ENCODE measurements around the gene MUS81.

MUS81 gene

DNA sequence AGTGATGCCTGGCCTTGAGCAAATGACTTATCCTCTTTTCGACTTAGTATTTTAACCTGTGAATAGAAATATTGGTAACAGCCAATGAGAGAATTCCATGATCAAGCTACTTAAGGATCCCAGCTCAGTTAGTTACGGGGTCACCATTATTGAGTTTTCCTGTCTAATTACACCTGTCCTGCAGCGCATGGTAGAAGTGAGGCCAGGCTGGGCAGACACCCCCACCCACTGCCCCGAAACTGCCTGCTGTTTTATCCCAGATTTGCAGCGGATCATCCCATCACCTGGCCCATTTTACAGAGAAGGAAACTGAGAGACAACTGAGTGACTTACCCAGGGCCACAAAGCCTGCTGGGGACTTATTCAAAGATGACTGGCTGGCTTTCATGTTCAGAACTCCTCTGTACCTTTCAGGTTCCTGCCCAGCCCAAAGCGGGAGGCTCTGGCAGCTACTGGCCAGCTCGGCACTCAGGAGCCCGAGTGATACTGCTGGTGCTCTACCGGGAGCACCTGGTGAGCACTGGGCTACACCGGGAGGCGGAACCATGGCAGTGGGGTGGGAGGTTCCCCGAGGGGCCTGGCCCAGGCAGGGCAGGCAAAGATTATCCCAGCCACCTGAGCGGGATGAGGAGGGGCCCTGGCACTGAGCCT, 1.4 kb downstream of the MUS81 start:
- no peak for DNase-seq

DNA sequence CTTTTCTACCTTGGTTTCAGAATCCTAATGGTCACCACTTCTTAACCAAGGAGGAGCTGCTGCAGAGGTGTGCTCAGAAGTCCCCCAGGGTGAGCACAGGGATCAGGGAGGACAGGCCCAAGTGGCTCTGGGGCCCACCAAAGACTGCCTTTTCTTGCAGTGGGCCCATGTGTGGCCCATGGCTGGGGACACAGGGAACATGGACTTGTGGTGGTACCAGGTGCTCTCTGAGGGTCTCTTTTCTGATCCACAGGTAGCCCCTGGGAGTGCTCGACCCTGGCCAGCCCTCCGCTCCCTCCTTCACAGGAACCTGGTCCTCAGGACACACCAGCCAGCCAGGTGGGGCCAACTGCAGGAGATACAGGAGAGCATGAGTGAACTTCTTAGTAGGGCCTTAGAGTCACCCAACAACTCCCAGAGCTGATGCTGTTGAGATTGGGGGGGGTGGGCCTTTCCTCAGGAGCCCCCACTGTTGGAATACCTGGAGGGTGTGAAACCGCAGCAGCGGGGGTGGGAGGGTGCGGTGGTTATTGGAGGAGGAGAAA, 2.0 kb downstream of the MUS81 start:
- no peak for DNase-seq

DNA sequence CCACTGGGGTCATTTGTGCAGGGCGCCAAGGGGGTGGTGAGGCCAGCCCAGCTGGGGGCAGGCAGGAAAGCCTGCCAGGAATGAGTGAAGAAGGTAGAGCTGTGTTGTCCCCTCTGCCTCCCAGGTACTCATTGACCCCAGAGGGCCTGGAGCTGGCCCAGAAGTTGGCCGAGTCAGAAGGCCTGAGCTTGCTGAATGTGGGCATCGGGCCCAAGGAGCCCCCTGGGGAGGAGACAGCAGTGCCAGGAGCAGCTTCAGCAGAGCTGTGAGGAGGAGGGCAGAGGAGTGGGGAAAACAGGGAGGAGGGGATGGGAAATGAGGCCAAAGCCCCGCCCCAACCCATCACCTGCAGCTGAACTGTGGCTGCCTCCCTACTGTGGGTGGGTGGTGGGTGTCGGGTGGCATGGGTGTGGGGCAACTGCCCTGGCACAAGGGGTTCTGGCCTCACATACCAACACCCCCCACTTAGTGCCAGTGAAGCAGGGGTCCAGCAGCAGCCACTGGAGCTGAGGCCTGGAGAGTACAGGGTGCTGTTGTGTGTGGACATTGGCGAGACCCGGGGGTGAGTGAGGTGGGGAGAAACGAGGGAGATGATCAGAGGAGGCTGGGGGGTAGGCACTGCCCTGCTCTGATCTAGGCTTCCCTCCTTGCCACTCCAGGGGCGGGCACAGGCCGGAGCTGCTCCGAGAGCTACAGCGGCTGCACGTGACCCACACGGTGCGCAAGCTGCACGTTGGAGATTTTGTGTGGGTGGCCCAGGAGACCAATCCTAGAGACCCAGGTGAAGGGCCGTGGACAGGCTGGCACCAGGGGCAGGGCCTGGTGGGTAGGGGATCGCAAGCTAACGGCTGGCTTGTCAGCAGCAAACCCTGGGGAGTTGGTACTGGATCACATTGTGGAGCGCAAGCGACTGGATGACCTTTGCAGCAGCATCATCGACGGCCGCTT, 3.0 kb downstream of the MUS81 start:
- DNase-seq, result no peak

GRCh38 chr11:65863889-65864705, 3.9 kb downstream of the MUS81 start:
- DNase-seq, result no peak

GRCh38 chr11:65864706-65865471, 4.7 kb downstream of the MUS81 start:
- no peak for DNase-seq

GRCh38 chr11:65865550-65866172, 5.4 kb downstream of the MUS81 start:
- DNase-seq, result no peak

- no peak for DNase-seq
These were observed 6.5 kb downstream of the MUS81 start for GRCh38 chr11:65866509-65867283.

DNA sequence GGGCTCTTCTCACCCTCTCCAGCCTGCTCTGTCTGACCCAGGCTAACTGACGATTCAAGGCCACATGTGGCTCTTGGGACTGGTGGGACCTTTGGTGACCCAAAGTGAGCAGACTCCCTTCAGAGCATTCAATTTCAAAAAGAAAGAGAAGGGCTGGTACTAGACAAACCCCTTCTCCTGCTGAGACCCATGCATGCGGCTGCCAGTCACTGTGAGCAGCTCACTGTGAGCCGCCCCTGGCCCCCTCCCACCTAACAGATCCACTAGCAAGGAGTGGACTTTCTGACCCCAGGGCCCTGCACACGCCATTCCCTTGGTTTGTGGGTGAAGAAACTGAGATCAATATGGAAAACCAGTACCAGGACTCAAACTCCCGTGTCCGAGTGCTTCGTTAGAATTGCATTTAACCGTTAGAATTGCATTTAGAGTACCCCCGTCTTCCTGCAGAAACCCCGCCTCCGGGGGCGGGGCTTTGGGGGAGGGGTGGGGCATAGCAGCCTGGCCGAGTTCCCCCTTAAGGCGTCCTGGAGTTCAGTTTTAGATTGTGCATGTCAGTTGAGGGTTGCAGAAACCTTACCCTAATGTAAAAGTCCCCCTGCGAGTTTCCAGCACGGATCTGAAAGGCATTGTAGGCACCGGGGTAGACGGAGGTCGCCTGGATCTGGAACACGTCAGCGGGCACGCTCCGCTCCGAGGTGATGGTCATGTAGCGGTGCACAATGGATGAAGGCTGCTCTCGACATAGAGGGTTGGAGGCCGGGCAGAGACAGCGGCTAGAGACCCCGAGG, 7.2 kb downstream of the MUS81 start:
- peak in 1 of 2 donors; percentile 38 for DNase-seq

DNA sequence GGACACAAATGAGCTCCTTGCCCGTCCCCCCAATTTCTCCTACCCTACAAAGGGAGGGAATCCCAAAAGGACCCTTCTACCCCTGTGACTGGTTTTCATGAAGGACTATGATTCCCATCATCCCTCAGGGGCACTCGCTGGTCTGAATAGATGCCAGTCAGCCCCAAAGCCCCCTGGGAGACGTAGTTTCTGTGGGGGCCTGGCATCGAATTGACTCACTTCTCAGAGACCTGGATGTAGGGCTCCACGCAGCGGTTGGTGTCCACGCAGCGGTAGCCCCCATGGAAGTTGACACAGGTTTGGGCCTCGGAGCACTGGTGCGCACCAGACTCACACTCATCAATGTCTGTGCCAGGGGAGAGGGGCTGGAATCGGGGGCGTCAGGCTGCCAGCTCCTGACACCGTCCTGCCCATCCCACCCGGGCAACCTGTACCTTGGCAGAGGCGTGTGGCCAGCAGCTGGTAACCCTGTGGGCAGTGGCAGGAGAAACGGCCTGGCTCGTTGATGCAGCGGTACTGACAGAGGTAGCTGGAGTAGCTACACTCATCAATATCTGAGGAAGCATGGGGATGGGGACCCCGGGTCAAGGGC, 7.9 kb downstream of the MUS81 start:
- DNase-seq, result peak in 1 of 2 donors; percentile 40

GRCh38 chr11:65868907-65869306, 8.7 kb downstream of the MUS81 start:
- no peak for DNase-seq

- no peak for DNase-seq
These were observed 9.5 kb downstream of the MUS81 start for GRCh38 chr11:65869643-65870306.

DNA sequence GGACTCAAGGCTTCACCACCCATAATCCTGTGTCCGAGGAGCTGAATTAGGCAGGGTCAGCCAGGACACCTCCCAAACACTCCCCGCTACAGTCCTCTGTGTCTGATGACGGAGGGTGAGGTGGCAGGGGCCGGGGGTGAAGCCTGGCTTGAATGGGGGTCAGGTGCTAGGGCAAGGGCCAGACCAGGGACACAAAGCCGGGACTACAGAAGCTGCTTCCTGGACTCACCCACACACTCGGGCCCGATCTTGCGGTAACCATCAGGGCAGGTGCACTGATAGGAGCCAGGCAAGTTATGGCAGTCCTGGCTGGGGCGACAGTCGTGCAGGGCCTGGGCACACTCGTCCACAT, 10.1 kb downstream of the MUS81 start:
- DNase-seq, result no peak

- no peak for DNase-seq
These were observed 10.8 kb downstream of the MUS81 start for GRCh38 chr11:65870706-65871681.

- DNase-seq, result no peak
These were observed 11.7 kb downstream of the MUS81 start for GRCh38 chr11:65871811-65872548.

- DNase-seq, result no peak
These were observed 12.5 kb downstream of the MUS81 start, which contains the start of gene EFEMP2 for GRCh38 chr11:65872586-65873317. Gene EFEMP2, minus strand, starts transcription at chr11:65872800. Its CDS starts 446 bp downstream, at chr11:65872354.

All from CD4-positive, alpha-beta T cell treated with Interleukin-1 beta for 1 hour (primary cell).